GM21367 (cell line): Measurements from ENCODE around the gene AVPI1.
"Not testable (repeated sequence)": the region's sequence is repeated elsewhere in the genome, so short reads cannot be mapped to it uniquely, and the experiment has no call there.

ENCODE experiments used
- ATAC-seq: cut with Tn5 transposase; IDR thresholded peaks from one replicate; pipeline ENCODE4 v1.9.1; 2021; ENCODE audit not compliant: unreplicated experiment

AVPI1 gene

DNA sequence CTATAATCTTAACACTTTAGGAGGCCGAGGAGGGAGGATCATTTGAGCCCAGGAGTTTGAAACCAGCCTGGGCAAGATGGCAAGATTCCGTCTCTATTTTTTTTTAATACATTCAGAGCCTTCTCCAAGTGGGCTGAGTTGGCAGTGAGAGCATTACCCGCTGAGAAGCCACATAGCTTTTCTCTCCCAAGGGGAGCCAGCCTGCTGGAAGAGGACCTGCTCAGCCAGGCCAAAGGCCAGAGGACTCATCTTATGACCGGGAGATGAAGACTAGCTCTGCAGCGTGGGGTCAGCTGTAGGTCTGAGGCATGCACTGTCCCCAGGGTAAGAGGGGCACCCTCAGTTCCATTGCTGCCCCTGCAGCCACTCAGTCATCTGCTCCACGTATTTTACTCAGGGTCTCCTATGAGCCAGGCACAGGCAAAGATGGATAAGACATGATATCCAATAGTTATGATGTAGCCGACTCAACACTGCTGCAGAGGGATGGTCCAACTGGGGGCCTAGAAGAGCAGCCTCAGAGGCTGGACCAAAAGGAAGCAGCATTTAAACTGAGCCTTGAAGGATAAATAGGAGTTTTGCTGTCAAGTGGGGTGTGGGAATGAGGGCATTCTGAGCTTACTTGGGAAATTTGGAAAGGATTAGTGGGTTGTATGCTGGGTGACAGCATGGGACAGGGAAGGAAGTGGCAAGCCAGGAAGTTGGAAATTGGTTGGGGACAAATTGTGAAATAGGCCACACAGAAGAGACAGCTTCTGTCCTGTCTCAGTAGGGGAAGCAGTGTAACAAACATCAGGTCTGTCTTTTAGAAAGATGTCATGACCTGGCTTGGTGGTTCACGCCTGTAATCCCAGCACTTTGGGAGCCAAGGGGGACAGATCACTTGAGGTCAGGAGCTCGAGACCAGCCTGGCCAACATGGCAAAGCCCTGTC lies 24.9 kb upstream of the AVPI1 start:
- ATAC-seq: no peak

DNA sequence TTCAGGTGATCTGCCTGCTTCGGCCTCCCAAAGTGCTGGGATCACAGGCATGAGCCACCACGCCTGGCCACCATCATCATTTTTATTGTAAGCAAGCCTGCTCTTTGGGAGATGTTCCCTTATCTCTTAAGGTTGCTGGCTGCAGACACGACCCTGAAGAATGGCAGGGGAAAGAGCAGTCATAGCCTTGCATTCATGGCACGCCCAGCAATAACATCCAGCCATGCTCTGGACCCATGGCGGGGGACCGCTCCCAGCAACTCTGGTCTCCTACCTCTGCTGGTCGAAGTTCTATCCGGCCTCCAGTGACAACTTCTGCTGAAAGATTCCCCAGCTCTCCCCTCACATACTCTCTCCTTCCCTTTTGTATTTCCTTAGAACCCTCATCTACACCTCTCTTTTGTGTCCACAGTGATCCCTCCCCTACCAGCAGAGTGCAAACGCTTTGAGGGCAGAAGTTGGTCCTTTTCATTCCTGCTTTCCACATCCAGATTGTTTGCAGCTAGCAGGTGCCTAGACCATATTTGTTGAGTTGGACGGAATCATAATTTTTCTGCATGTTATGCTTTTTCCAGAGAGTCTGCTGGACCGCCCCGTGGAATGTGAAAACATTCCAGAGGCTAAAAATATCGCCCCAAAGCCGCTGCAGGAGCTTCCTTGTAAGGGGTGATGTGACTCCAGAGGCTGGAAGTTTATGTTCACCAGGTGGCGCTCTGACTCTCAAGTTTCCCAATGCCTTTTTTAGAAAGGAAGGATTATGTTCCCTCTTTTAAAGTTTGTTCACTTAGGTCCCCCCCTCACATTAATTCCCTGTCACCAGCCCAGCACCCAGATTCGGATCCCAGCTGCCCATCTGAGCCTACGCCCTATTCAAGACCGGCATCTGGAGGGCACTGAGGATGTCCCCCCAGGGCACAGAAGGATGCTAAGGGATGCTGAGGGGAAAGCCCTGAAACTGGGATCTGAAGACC lies 22.2 kb upstream of the AVPI1 start:
- ATAC-seq: no peak

DNA sequence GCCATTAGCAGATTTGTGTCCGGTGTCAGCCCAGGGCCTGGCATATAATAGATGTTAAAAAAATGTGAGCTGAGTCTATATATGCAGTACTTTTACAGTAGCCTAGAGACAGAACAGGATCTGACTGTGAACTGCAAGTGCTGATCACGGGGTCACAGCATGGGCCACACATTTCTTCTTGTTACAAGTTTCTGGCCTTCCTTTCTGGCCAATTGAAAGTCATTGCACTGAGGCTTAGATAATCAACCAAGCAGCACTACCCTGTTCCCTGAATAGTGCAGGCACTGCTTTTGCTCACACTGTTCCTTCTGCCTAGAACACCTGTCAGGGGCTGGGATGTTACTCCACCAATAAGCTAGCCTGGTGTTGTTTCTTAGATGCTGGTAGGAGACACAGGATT lies 21.1 kb upstream of the AVPI1 start:
- no peak for ATAC-seq

DNA sequence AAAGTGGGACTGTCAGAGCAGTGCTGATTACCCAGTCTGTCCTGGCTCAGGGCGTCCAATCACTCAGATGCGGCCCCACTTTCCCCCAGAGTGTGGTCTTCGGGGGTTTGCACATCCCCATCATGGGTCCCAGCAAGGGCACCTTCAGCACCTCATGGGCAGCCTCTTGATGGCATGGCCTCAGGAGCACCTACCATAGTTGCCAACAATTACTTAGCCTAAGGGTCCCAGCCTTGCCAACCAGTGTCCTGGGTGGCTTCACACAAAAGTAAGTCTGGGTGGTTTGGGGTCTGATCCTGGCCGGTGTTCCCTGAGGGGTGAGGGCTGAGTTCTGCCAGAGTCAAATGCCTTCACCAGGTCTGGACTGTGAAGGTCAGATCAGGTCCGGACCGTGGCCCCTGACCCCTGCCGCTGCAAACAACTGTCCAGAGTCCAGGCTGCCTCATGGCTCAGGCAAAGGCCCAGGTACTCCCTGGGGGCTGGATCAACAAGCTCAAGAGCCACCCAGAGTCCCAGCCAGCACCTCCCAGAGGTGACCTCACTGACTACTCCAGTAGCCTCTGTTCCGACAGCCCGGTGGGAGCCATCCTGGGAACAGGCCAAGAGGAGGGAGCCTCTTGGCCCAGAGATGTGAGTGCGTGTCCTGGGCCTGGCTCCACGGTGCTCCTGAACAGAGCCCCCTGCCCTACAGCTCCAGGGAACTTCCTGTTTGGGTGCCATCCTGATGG lies 20.3 kb upstream of the AVPI1 start:
- no peak for ATAC-seq

DNA sequence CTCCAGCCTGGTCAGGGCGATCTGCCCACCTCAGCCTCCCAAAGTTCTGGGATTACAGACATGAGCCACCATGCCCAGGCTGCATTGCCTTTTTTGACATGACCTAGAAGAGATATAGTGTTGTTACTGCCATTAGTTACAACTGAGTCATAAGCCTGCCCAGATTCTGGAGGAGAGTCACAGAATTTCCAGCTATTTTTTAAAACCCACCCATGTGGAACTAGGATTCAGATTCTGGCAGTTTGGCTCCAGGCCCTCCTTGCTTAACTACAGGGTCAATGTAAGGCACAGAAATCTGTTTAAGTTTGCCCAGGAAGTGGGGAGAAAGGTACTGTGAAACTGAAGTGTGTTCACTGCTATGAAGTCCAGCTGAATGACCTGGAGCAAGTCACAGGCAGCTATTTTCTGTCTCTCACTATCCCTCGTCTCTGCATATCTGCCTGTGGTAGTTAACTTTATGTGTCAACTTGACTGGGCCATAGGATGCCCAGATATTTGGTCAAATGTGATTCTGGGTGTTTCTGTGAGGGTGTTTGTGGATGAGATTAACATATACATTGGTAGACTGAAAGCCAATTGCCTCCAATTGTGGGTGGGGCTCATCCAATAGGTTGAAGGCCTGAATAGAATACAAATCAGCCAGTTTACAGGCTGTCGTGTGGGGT lies 18.1 kb upstream of the AVPI1 start:
- ATAC-seq: no peak

DNA sequence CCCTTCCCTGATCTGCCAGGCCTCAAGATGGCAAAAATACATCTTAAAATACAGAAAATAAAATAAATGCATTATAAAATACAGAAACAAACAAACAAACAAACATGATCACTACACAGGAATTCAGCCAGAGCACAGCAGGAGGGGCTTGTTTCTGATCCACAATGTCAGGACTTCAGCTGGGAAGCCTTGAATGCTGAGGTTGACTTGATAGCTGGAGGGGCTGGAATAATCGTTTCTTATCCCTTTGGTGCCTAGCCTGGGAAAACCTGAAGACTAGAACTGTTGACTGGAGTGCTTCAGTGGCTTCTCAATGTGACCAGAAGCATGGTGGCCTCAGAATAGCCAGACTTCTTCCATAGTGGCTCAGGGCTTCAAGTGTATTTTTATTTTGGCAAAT lies 17.3 kb upstream of the AVPI1 start:
- ATAC-seq: no peak

DNA sequence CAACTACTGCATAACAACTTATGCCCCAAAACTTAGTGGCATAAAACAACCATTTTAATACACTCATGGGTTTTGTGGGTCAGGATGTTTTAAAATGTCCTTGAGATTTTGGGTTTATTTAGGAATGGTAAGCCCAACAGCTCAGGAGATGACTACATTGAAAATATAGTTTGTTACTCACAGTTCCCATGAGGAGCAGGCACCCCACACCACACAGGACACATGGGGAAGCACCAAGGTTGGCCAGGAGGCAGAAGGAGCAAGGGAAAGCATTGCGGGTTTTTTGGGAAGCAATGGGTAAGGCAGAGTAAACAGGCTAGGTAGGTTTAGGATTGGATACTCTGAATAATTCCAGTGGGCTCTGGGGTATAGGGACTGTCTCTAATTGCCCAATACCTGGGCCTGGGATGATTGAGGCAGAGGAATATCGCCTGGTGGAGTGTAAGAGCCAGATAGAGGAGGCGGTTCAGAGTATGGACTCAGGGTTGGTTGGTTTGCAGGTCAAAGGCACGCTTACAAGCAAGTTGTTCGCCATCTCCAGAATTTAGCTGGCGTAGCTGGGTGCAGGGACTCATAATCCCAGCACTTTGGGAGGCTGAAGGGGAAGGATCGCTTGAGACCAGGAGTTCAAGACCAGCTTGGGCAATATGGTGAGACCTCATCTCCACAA lies 16.5 kb upstream of the AVPI1 start:
- ATAC-seq: no peak

DNA sequence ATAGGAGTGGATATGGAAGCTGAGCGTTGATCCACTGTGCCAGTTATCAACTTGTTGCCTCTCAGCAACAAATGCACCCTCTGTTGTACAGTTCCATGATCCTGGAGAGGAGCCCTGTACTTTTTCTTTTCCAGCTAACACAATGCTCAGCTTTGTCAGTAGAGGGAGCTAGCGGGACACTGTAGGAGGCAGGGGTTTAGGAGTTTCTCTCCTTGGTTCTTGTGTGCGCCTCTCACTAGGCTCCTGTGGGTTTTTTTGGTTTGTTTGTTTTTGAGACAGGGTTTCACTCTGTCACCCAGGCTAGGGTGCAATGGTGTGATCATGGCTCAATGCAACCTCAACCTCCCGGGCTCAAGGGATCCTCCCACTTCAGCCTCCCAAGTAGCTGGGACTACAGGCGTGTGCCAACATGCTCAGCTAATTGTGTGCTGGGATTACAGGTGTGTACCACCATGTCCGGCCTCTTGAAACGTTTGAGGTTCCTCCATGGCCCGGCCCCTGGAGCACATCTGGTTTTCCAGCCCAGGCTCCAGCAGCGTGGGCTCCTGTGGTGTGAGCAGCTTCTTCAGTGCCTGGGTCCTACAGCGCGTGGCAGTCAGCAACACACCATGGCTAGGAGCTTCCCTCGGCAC lies 14.5 kb upstream of the AVPI1 start:
- no peak for ATAC-seq

DNA sequence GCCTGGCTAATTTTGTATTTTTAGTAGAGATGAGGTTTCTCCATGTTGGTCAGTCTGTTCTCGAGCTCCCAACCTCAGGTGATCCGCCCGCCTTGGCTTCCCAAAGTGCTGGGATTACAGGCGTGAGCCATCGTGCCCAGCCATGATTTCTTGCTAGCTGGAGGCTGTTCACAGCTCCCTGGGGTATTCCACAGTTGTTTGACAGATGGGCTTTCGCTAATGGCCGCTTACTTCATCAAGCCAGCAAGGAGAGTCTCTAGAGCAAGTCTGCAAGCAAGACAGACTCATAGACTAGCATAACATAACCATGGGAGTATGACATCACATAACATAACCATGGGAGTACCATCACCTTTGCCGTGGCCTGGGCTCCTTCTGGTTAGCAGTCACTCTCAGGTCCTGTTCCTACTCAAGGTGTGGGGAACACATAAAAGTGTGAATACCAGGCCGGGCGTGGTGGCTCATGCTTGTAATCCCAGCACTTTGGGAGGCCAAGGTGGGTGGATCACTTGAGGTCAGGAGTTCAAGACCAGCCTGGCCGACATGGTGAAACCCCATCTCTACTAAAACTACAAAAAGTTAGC lies 11.1 kb upstream of the AVPI1 start:
- not testable (repeated sequence) for ATAC-seq

DNA sequence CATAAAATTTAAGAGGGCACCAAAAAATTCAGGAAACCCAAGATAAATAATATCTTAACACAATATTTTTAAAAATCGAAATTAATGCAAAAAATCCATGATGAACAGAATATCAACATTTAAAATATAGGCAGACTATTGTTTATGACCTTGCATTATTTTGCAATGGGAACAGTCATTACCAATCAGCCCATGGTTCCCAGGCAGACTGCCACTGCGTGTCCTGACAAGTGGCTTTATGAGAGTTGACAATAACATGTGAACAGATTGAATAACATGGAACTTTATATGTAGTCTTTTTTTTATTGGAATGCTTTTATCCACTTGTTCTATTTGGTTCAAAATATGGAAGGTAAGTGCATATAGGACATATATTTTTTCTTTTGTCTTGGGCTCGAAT lies 3.1 kb upstream of the AVPI1 start:
- ATAC-seq: no peak

DNA sequence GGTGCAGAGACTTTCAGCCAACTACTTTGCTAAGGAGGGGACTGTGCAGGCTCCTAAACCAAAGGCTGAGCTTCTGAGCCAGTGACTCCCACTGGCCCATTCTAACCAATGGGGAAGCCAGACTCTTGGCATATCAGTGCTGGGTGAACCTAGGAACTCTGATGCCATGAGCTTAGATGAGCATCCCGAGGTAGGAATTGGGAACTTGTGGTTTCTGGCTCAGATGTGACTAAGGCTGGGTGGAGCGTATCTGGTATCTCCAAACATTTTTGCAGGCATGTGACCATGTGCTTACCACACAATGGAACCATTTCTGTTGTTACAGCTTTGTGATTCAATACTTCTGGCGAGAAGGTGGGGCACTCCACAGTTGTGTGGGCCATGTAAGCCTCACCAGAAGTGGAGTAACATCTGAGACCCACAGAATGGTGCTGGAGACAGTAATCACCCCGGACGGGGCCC lies 2.5 kb upstream of the AVPI1 start:
- ATAC-seq: no peak

DNA sequence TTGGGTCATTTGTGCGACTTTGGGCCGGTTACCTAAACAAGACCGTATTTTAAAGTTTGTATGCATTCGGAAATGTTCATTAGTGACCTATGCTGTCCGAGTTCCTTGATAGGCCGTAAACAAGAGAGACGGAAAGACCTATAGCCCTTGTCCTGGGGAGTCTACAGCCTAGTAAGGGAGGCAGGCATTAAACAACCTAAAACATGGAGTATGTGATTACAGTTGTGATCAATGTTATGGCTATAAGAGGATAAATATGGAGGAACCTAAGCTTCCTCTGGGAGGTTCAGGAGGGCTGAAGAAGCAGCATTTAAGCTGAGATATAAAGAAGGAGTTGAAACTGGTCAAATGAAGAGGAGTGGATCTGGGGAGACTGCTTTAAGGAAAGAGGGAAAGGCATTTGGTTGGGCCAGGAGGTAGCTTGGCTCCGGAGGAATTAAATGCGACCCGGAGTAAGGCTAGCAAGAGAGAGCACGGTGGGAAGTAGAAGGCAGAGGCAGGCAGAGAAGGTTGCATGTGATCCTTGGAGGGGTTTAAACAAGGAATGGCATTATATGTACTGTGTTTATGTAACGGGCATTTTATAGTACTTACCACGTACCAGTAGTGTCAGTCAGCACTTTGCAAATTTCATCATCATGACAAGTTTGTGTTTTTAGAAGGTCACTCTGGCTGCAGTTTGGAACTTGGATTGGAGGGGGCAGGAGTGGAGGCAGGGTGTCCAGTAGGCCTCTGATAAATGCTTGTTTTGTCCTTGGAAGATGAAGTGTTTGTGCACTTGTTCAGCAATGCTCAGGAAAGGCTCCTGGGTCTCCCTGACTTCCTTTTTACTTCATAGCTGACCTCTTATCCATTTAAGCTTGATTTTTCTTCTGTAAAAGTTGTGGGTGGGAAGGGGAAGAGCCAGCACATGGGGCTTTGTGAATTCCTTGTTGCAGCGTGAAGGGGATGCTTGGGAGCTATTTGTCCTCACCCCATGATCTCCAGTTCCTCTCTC lies 1.0 kb upstream of the AVPI1 start:
- no peak for ATAC-seq

DNA sequence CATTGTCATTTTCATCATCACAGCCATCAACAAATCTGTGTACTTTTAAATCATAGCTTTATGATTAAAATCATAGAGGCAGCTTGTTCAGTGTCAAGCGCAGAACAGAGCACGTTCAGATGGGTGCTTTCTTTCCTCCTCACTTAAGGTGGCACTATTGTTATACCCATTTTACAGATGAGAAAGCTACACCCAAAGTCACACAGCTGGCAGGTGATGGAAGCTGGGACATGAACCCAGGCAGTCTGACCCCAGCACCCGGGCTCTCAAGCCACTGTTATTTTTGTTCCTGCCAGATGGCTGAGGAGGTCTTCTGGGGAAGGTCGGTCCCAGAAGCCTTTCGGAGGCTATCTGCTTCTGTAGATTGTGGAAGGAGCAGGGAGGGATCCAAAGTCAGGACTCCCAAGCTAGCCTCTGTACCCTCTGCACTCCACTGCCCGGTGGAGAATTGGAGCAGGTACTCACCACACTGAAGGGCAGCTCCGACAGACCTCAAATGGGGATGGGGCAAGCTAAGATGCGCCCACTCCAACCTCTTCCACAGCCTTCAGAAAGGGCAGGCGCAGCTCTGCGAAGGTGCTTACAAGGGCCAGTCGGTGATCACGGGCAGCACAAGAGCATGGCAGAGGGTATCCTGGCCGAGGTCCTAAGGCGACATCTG lies 610 bp downstream of the AVPI1 start:
- peak; percentile 3 for ATAC-seq

DNA sequence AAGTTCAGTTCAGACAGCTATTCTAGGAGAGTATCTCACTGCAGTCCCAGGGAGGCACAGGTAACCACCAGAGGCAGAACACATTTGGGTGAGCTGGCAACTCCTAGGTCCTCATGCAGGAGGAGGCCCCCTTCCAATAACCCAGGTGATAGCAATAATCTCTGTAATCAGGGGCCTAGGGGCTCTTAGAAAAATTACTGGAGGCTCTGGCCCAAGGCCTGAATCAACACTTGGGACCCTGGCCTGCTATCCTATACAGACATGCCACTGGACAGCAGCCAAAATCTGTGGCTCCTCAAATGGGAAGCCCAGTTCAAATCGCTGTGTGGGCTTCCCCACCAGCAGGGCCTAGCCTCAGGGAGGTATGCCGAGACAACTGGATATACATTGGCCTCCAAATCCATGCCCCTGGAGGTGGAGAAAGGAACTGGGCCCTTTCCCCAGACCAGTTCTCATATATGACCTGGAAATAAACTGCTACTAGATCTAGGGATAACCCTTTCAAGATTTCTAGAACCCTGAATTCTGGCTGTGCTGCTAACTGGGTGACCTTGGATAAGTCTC lies 1.6 kb downstream of the AVPI1 start:
- ATAC-seq: no peak

DNA sequence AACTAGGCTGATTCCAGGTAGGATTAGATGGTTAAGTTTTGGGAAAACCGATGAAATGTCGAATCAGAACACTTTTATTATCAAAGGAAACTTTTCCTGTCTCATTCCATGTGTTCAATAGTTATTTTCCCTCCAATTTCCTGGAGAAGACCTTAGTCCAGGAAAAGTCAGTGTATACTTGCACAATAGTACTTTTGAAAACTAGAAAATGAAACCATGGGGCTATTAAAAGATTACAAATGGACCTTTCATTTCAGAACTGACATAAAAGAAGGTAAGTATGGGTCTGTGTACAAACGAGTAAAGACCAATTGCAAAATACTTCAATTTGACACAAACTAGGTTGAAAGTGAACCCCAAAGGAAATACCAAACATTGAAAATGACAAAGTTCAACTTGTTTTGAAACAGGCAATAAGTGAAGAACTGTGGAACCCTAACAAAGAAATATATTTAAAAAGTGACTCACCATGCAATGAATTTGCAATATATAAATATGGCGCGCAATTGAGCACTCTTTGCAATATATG lies 2.1 kb downstream of the AVPI1 start:
- no peak for ATAC-seq

DNA sequence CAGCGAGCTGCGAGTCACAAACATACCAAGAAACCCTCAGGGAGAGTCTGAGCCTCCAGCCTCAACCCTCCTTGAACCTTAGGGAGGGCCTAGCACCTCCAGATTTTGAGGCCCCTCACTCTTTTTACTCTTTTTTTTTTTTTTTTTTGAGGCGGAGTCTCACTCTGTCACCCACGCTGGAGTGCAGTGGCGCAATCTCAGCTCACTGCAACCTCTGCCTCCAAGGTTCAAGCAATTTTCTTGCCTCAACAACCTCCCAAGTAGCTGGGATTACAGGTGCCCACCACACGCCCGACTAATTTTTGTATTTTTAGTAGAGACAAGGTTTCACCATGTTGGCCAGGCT lies 2.7 kb downstream of the AVPI1 start:
- ATAC-seq: not testable (repeated sequence)
